ENCODE results near the gene PRSS56.

DNA sequence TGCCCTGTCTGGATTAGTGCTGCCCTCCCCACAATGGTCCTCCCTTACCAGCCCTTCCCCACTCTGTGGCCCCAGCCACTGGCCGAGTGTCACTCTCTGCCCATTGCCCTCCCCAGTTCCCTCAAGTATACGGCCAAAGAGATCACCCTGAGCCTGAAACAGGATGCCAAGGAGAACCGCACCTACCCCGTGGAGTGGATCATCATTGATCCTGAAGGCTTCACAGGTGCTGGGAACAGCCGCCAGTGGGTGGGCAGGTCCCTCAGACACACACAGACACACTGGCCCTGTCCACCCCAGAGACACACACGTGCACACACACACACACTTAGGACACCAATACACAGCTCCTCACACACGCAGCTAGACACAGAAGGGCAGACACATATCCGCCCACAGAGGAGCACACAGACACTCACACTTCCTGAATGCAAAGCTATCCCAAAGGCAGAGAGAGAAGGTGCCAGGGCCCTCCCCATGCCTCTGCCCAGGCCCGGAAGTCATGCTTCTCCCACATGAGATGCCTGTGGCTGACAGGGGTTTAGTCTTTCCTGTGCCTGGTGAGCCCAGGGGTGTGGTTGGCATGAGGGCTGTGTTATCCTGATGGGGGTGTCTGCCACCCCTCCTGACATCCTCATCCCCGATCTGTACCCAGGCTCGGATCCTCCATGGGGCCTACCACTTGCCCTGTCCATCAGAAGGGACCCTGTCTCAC is 8.7 kb downstream of the PRSS56 start:
- TF ChIP-seq, protein P1, sequence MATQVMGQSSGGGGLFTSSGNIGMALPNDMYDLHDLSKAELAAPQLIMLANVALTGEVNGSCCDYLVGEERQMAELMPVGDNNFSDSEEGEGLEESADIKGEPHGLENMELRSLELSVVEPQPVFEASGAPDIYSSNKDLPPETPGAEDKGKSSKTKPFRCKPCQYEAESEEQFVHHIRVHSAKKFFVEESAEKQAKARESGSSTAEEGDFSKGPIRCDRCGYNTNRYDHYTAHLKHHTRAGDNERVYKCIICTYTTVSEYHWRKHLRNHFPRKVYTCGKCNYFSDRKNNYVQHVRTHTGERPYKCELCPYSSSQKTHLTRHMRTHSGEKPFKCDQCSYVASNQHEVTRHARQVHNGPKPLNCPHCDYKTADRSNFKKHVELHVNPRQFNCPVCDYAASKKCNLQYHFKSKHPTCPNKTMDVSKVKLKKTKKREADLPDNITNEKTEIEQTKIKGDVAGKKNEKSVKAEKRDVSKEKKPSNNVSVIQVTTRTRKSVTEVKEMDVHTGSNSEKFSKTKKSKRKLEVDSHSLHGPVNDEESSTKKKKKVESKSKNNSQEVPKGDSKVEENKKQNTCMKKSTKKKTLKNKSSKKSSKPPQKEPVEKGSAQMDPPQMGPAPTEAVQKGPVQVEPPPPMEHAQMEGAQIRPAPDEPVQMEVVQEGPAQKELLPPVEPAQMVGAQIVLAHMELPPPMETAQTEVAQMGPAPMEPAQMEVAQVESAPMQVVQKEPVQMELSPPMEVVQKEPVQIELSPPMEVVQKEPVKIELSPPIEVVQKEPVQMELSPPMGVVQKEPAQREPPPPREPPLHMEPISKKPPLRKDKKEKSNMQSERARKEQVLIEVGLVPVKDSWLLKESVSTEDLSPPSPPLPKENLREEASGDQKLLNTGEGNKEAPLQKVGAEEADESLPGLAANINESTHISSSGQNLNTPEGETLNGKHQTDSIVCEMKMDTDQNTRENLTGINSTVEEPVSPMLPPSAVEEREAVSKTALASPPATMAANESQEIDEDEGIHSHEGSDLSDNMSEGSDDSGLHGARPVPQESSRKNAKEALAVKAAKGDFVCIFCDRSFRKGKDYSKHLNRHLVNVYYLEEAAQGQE (IDR thresholded peaks at IDR 0.05; ENCODE audit: low read depth): no peak
- TF ChIP-seq EGR1 (IDR thresholded peaks at IDR 0.05) (no peak), EP300 (IDR thresholded peaks at IDR 0.05; ENCODE audit: borderline replicate concordance) (no peak), CEBPB (IDR thresholded peaks at IDR 0.05) (no peak), RAD21 (IDR thresholded peaks at IDR 0.05; ENCODE audit: low read depth) (no peak), YY1 (IDR thresholded peaks at IDR 0.05; ENCODE audit: low read depth) (no peak)
- TF ChIP-seq, protein P2, sequence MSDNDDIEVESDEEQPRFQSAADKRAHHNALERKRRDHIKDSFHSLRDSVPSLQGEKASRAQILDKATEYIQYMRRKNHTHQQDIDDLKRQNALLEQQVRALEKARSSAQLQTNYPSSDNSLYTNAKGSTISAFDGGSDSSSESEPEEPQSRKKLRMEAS (IDR thresholded peaks at IDR 0.05): no peak
